Islet precursor cell (in vitro differentiated cells): ENCODE measurements around the gene MFSD12.

ENCODE experiments used
- DNase-seq: peaks from one replicate; pipeline ENCODE4 v3.0.0-alpha.2; 2018

The MFSD12 gene

DNA sequence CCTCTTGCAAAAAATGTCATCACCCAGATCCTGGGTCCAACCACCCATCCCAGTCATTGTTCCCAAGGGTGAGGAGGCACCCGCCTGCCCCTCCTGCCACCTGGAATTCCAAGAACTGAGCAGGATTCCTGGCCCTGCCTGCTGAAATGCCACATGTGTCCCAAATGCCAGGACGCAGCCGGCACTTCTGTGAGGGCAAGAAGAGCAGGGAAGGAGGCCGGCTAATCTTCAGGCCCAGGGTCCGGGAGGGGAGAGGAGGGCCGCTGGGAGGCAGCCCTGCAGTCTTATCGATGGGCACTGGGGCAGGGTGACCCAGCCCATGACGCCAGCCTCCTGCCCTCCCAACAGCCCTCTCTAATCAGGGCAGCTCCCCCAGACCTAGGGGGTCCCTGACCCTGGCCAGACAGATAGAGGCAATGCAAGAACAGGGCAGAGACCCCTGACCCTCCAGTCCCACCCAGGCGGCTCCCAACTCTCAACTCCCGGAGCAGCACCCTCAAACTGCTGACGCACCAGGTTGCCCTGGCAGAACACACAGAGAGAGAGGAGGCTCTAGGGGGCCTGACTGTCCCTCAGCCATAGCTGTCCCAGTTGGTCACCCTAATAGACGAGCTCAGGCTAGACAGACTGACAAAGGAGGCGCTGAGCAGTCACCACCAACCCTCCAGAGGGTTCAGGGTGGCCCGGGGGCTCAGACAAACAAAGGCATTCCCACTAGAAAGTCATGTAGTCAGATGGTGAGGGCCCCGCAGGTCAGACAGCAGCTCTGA is 1.5 kb downstream of the MFSD12 start:
- no peak for DNase-seq

DNA sequence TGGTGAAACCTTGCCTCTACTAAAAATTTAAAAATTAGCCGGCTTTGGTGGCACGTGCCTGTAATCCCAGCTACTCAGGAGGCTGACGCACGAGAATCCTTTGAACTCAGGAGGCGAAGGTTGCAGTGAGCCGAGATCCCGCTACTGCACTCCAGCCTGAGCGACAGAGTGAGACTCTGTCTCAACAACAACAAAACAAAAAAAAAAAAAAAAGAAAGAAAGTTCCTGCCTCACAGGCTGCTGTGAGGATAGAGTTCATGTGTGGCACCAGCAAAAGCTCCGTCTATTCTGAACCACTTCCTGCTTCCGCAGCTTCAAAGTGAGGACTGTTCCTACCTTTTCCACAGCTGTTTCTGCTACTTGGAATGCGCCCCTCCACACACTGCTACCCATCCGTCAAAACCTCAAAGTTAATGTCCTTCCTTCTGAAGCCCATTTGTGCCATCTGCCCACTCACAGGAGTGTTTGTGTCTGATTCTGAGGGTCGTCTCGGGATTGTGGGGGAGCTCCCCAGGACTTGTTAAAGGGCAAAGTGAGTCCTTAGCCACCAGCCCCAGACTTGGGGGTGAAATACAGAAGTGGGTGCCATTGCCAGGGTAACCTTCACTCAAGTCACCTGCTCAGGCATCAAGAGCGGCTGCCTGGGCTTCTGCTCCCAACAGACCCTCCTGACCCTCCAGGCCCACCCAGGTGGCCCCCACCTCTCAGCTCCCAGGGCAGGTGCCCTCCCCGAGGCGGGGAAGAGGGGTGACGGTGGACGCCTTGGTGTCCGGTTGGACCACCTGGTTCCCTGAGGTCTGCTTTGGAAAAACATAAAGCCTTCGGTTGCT is 2.9 kb downstream of the MFSD12 start:
- DNase-seq: no peak

DNA sequence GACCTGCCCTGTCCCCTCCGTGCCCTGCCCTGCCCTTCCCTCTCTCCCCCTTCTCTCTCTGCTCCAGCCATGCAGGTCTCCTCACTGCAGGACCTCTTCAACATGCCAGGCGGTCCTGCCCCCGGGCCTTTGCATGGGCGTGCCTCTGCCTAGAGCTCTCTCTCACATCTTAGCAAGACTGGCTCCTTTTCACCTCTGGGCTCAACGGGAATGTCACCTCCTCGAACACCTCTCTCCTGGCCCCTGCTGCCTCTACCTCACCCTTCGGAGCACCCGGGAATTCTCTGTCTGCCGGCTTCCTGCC is 5.6 kb downstream of the MFSD12 start:
- DNase-seq: no peak

DNA sequence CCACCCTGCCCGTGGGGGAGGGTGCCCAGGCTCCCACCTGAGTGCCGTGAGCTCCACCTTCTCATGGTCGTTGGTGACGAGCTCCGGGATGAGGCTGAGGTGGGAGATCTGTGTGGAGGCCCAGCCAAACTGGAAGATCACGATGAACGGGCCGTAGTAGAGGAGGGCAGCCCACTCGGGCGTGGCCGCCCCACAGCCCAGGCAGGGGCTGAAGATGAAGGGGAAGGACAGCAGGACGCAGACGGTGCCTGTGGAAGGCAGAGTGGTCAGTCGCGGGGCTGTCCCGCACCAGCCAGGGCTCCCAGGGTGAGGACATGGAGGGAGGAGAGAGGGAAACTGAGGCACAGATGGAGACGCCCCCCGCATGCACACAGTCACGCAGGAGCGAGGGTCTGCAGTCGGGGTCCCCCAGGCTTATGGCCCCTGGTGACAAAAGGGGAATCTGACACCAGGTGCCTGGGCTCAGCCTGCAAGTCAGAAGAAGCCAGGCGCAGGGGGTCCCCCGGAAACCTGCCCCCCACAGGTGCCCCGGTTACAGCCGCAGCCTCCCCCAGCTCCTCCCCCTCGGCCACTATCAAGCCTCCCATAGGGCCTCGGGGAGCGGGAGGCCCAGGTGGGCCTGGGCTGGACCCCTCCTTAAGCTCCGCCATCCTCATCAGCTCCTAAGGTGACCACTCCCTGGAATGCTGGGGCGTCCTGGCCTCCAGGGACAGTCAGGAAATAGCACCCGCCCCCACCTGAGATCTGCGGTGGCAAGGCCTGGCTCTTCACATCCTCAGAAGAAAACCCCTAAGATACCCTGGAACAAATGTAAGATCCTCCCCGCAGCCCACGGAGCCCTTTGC is 6.2 kb downstream of the MFSD12 start:
- DNase-seq: no peak

DNA sequence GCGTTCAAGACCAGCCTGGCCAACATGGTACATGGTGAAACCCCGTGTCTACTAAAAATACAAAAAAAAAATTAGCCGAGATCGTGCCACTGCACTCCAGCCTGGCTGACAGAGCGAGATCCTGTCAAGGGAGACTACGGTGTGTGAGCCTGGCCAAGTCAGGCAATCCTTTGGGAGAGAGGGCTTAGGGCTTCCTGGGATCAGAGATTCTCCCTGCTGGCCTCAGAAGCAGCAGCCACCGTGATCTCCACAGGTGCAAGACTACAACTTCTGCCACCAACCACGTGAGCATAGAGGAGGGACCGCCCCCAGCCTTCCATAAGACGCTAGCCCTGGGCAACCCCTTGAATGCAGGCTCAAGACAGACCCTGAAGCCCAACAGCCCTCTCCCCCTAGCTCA is 7.6 kb downstream of the MFSD12 start:
- no peak for DNase-seq

DNA sequence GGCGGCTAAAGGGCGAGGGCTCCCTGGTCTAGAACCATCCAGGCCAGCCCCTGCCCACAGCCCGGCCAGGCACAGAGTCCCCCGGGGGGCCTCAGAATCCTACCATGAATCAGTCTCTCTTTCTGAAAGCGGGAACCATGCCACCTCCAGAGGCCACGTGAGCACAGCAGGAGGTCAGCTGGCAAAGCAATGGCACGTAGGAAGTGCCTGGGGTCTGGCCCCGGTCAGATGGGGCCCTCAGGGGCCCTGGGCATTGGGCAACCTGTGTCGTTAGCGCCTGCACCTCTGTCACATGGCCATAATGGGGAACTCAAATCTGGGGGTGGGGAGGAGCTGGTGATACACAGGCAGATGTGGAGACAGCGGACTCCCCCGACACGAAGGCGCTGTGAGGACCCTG is 8.8 kb downstream of the MFSD12 start:
- no peak for DNase-seq

DNA sequence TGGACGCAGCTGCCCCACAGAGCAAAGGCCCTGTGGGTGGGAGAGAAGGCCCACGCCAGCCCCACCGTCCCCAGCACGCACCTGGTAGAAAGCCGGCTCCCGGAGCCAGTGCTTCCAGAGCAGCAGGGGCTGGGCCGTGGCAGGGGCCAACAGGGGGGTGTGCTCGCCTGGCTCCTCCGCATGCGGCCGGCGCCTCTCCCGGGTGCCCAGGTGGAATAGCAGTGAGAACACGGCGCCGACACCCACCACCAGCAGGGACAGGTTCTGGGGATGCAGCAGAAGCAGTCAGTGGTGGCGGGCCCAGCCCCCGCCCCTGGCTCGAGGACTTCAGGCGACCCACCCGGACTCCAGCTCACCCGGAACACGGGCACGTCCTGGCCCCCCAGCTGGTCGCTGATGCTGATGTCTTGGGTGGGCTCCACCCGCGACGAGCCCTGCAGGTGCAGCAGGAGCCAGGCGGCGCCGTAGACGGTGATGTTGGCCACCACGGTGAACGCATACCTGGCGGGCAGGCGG is 9.6 kb downstream of the MFSD12 start:
- DNase-seq: no peak

DNA sequence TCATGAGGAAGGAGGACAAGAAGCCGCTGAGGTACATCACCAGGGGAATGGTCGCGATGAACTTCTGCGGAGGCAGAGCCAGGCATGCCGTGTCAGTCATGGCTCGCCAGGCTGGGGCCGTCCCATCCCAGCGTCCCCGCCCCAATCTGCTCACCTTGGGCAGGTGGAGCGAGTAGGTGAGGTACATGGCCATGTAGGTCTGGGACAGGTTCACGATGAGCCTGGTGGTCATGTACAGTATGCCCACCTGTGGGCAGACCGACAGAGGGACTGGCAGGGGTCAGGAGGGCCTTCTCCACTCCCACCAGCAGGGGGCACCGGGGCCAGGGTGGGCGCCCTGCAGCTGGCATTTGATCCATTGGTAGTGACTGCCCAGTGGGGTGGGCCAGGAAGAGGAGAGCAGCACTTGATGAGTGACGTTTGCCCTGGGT is 10.1 kb downstream of the MFSD12 start:
- no peak for DNase-seq

DNA sequence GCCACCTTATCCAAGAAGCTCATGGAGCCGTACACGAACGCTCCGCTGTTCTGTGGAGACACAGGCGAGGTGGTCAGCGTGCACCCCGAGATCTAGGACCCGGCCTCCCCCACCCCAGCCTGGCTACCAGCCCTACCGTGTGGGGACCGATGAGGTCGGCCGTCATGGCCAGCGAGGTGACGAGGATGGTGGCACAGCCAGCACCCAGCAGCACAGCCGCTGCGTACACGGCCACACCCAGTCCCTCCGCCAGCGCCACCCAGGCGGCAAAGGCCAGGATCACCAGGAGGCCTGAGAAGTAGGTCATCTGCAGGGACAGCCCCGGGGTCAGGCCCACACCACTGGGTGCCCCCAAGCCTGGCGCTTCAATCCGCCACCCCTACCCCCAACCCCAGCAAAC is 11.3 kb downstream of the MFSD12 start:
- DNase-seq: no peak

DNA sequence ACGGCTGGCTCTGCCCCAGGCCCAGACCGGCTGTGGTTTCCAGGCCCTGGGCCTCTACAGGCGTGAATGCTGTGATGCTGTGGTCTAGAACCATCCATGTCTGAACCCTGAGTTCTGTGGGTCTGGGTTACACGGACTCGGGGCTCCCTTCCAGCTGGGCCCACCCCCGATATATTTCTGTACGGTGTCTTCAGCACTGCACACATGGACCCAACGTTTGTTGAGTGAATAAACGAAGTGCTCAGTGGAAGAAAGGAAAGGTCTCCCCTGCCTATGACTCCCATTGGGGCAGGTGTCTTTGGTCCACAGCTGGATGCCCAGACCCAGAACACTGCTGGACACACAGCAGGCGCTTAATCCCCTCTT is 11.7 kb downstream of the MFSD12 start:
- no peak for DNase-seq

DNA sequence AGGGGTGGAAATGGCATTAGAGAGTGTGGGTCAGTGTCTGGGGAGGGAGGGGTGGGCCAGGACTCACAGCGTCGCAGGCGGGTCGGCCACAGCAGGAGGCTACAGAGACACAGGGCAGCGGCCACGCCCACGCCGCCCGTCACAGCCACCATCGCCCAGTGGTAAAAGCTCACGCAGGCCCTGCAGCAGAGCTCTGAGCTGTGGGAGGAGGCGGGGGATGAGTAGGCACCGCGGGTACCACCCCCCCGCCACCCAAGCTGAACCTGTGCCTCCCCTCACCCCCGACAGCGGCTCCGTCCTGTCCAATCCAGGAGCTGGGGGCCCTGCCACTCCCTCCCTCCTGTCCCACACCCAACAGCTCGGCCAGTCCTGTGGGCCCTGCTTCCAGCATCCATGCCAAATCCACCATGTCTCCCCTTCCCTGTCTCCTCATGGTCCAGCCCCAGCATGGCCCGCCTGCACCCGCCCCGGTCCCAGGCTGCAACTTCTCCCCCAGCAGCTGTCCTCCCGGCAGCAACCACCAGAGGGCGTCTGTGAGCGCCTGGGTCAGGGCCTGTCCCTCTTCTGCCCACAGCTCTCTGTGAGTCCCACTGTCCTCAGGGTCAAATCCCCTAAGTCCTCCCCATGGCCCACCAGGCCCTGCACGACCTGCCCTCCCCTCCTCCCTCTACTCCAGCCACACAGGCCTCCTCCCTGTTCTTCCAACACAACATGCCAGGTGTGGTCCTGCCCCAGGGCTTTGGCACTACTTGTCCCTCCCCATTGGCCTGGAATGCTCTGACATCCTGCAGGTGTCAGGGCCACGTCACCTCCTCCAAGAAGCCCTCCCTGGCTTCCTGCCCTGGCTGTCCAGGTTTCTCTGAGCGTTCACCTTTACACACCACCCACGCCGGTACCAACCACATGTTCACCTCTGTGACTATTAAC is 12.4 kb downstream of the MFSD12 start:
- peak; percentile 91 for DNase-seq

DNA sequence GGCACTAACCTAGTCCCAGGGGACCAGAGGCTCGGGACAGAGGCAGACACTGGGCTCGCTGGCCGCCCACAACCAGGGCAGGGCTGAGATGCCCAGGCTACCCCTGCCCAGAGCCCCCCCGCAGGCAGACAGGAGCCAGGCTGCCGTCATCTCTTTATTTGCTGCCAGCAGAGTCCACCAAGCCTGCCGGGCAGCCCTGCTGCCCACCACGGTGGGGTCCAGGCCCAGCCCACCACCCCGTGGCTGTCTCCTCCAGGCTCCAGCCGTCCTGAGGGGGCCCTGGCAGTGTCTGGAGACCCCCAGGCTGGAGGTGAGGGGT is 13.4 kb downstream of the MFSD12 start:
- no peak for DNase-seq

DNA sequence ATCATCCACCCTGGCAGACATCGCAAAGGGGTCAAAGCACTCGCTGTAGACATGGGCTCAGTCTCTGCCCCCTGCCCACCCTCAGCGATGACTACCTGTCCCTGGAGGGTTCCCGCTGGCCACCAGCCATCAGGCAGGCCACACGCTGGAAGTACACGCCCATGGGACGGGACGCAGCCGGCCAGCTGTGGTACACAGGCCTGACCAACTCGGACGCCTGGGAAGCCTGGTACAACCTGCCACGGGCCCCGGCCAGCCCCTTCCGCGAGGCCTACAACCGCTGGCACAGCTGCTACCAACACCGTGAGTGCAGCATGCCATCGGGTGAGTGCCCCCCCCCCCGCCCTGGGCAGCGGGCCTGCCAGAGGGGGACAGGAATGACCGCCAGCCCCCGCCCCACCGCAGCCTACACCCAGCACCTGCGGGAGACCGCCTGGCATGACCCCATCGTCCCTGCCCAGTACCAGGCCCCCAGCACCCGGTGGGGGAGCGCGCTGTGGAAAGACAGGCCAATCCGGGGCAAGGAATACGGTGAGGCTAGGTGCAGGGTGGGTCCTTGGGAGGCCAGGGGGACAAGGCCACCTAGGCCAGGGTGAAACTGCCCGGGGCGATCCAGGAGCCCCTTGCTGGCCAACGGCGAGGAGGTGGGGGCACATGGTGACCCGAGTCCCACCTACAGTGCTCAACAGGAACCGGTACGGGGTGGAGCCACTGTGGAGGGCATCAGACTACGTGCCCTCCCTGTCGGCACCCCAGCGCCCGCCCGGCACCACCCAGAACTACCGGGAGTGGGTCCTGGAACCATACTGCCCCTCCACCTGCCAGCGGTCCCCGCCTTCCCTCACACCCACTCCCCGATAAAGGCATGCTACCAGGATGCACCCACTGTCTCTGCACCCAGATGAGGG is 14.0 kb downstream of the MFSD12 start:
- DNase-seq: no peak

DNA sequence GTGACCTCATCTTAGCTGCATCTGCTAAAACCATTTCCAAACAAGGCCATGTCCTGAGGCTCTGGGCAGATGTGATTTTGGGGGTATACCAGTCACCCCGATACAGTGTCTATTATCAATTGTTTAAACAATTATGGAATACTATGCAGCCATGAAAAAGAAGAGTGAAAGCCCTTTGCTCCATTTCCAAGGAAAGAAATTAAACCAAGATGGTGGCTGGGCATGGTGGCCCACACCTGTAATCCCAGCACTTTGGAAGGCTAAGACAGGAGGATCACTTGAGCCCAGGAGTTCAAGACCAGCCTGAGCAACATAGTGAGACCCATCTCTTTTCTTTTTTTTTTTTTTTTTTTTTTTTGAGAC is 17.6 kb downstream of the MFSD12 start:
- no peak for DNase-seq

DNA sequence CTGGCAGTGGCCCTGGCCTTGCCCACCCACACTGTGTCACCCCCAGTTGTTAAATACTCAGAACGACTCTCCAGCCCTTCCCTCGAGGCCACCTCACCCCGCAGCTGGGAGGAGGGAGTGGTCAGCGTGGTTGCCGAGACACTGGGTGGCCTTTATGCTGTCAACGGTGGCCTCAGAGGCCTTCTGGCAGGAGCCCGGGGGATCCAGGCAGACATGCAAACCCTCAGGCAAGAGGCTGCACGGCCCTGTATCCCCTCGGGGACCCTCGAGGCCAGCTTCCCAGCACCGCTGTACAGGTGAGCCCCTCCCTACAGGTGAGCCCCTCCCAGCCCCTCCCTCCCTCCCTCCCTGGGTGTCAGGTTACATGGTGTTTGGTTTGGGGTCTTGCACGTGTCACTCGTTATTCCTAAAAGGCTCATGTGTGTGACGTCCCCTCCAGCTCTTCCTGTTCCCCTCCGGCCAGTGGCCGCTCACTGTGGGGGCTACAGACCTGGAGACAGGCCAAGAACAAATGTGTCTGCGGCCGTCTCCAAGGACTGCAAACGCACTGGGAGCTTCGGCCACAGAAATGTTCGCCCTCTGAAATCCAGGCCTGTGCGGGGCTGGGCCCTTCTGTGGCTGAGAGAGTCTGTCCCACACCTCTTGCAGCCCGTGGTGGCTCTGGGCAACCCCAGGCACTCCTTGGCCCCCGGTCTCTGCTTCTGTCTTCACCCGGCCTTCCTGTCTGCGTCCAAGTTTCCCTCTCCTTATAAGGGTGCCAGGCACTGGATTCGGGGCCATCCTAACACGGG is 18.2 kb downstream of the MFSD12 start, which contains the start of gene TEKTIP1:
TEKTIP1 (plus strand) TSS at position 210 of the 791 bp plus-strand sequence; CDS start at position 214, 4 bp downstream.
- peak; percentile 71 for DNase-seq

DNA sequence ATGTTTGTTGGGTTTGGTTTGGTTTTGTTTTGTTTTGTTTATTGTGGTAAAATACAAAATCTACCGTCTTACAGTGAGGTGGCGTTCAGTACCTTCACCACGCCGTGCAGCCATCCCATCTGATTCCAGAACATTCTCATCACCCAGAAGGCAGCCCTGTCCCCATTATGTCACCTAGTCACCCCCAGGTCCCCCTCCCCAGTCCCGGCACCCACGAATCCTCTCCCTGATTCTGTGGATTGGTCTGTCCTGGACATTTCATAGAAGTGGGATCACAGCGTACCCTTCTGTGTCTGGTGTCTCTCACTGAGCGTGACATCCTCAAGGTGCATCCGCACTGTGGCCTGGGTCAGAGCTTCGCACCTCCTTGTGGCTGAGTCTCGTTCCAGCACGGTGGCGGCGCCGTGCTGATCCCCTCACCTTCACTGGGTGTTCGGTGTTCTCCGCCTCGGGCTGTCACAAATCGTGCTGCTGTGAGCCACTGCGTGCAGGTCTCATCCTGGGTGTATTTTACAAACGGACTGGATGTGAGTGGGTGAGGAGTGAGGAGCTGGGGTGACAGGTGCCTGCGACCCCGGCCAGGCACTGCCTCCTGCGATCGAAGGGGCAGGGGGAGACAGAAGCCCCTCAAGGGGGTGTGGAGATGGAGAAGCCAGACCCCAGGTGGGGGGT is 19.0 kb downstream of the MFSD12 start:
- no peak for DNase-seq

DNA sequence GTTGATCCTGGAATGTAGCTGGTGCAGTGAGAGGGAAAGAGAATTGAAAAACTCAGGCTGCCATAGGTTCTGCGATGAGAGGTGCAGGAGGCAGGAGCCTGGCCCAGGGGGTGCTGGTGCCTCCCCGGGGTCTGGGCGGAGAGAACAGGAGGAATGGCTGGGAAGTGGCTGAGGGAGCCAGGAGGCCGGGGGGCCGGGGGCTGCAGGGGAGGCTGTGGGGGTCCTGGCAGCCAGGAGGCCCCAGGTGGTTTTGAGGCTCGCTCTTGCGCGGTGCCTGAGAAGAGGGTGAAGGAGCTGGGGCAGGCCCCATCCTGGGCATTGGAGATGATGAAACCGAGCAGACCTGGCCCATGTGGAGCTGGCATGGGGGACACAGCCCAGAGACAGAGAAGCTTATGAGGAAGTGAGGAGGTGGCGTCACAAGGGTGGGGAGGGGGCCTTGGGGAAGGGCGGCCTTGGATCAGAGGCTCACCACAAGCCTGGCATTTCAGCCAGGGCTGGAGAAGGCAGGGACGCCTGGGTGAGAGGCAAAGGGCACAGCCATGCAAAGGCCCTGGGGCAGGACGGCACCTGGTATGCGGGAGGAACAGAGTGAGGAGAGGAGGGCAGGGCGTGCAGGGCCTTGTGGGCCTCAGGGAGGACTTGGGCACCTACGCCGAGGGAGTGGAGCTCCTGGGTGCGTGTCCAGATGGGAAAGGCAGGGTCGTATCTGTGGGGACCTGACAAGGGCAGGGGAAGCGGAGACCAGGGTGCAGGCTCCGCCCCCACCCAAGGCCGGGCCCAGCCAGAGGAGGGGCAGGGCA is 19.7 kb downstream of the MFSD12 start:
- no peak for DNase-seq

DNA sequence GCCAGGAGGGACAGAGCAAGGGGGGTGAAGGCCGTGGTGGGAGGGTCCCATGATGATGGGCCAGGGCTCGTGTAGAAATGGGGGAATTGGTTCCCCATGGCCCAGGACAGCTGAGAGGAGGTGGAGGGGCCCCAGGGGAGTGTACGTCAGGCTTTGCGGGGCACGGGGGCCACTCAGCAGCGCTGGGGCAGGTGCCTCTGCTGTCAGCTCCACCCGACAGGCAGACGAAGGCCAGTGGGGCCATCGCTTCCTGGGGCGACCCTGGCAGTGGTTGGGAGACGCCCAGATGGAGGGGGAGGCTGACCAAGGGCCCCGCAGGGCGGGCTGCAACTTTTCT is 20.3 kb downstream of the MFSD12 start:
- DNase-seq: no peak
